ENCODE results near the gene AACS.
"Not testable (repeated sequence)": the region's sequence is repeated elsewhere in the genome, so short reads cannot be mapped to it uniquely, and the experiment has no call there.

The AACS gene

GRCh38 chr12:125128439-125129178 lies 63.4 kb downstream of the AACS start:
- DNase-seq: no peak

DNA sequence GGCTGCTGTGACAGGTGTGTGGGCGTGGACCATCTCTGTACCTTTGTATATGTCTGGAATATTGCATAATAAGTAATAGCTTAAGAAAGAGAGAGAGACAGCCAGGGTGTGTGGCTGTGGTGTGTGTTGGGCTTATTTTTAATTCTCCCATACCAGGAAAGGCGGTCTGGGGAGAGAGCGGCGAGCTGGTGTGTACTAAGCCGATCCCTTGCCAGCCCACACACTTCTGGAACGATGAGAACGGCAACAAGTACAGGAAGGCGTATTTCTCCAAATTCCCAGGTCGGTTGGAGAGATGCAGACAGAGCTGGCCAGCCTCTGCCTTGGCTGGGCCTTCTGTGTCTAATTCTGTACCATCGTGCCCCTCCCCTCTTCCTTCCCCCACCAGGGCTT lies 63.9 kb downstream of the AACS start:
- no peak for DNase-seq

GRCh38 chr12:125129591-125130255 lies 64.5 kb downstream of the AACS start:
- no peak for DNase-seq

GRCh38 chr12:125131958-125132357 lies 66.7 kb downstream of the AACS start:
- no peak for DNase-seq

GRCh38 chr12:125132698-125133400 lies 67.6 kb downstream of the AACS start:
- no peak for DNase-seq

DNA sequence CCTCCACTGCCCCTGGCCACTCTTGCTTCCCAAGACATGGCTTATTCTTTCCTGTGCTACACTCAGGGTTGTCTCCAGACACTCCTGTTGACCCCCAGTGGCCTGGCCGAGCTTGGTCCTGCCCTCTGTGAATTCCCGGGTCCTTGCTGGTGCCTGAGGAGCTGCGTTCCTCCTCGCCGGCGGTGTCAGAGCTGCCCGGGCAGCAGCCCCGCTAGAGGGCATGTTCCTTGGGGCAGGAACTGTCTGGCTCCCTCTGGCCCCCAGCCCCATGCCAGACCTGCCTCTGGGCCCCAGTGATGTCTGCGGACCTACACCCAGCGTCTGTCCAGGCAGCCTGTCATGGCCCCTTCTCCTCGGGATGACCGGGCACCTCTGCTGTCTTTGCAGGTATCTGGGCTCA lies 68.4 kb downstream of the AACS start:
- no peak for DNase-seq

- no peak for DNase-seq
Observed at GRCh38 chr12:125134576-125134975, 69.3 kb downstream of the AACS start.

GRCh38 chr12:125135906-125136305 lies 70.7 kb downstream of the AACS start:
- no peak for DNase-seq

DNA sequence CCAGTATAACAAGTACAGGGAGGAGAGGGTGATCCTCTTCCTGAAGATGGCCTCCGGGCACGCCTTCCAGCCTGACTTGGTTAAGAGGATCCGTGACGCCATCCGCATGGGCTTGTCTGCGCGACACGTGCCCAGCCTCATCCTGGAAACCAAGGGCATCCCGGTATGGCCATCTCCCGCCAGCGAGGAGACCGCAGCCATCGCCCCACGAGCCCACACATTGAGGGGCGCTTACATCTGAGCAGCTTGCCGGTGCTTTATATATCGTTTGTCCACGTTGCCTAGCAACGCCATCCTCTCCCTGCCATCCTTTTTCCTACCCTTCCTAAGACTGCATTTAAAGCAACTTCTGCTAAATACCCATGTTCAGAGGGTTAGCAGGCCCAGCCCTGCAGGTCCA lies 71.5 kb downstream of the AACS start:
- no peak for DNase-seq

DNA sequence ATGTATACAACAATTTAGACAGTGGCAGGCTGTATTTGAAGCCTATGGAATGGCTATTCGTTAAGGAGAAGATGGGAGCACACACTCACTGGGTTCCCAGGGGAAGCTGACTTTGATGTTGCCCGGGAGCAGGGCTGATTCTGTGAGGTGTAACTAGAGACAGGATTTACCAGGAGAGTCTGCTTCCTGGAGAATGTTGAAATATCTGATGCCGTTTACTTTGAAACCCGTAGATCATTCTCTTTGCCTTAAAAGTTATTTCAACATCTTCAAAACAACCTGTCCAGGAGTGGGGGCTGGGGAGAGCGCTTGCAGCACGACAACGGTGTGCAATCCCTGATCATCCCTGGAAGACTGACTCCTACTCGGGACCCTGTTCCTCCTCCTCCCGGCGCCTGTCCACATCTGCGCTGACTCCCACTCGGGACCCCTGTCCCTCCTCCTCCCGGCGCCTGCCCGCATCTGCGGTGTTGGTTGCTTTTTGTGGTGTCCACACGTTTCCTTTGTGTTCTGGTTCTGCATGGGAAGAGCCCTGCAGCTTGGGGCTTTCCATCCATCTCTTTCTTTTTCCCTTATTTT lies 72.6 kb downstream of the AACS start:
- no peak for DNase-seq

DNA sequence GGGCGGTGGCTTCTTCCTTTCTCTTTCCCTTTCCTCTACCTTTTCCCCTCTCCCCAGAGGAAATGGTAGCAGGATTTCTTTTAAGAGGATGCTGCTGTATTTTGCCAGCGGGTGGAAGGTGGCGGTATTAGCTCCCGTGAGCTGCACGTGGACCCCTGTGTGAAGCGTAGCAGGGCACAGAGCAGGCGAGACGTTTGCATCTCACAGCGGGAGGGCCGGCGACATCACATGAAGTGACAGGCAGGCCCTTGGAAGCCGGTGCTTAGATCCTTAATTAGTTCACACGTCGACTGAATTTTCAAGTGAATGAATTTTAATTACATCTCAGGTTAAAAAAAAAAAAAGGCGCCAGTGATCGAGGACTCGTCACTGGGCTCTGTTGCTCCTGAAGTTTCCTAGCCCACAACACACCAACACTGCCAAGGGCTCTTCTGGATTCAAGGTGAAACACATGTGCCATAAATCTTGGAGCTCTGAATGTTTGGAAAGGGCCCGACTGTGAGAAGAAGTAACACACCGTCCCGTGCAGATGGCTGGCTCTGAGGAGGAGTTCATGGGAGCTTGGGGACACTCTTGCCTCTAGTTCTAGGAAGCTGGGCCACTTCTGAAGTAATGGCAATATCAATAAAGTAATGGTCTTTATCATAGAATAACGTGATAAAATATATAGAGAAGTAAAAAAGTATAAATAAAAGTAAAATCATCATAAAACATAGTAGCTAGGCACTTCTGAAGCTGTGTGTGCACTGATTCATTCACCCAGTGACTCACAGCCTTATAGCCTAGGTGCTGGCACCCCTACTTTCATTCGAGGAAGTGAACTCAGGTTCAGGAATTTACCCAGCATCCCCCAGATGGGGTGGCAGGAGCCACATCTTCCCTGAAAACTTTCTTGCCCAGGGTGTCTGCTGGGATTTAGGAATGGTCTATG lies 75.3 kb downstream of the AACS start:
- no peak for DNase-seq

GRCh38 chr12:125141210-125141573 lies 76.0 kb downstream of the AACS start:
- DNase-seq: not testable (repeated sequence)

- no peak for DNase-seq
Observed at GRCh38 chr12:125142601-125143000, 77.4 kb downstream of the AACS start.

GRCh38 chr12:125143491-125143890 lies 78.3 kb downstream of the AACS start:
- DNase-seq: no peak

- DNase-seq: no peak
Observed at GRCh38 chr12:125145196-125145595, 80.0 kb downstream of the AACS start.

DNA sequence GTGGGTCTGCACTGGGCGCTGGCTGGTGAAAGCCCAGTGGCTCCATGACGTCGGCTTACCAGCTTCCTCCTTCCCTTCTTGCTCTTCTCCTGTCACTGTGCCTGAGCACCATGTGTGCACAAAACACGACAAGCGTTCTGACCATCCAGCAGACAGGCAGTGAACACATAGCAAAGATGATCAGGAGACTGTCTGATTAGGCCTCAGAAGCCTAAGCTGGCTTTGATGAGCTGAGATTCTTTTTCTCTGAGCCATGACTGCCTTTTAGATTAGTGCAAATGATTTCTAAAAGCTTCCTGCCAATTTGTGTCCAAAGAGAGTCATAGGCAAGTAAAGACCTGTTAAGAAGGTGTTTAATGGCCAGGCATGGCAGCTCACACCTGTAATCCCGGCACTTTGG lies 83.1 kb downstream of the AACS start:
- no peak for DNase-seq

DNA sequence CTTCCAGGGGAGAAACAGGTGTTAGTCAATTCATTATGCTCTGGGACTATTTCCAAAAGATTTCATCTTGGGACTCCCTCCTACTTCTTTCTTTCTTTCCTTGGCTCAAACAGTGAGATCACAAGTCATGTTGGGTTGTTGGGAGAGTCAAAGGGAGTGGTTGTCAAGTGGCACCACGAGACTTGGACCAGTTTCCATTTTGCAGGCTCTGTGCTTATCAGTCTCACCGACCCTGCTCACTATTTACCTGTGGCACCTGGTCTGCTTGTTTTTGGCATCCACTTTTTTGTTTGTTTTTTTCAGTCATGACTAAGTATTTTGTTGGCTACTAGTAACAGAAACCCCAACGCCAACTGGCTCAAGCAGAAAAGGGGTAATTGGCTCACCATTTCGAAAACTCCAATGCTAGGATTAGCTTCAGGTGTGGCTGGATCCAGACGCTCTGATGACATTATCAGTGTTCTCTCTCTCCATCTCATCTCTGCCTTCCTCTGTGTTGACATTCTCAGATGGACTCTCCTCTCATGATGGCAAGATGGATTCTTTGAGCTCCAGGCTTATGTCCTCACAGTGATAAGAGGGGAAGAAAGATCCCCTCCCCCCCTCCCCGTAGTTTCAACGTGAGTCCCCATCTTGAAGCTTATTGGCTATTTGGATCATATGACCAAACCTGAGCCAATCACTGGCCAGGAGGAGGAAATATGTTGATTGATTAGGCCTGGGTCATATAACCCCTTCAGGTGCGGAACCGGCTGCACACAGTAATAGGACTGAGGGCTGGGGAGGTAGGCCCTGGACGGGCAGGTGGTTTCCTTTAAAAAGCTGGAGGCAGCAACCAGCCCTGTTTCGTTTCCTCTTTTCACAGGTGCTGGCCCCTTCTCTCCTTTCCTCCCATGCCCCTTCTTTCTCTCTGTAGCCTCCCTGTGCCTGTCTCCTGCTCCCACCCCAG lies 84.2 kb downstream of the AACS start:
- no peak for DNase-seq

GRCh38 chr12:125151284-125151683 lies 86.0 kb downstream of the AACS start:
- DNase-seq: no peak

- DNase-seq: no peak
Observed at GRCh38 chr12:125152463-125152862, 87.2 kb downstream of the AACS start.

DNA sequence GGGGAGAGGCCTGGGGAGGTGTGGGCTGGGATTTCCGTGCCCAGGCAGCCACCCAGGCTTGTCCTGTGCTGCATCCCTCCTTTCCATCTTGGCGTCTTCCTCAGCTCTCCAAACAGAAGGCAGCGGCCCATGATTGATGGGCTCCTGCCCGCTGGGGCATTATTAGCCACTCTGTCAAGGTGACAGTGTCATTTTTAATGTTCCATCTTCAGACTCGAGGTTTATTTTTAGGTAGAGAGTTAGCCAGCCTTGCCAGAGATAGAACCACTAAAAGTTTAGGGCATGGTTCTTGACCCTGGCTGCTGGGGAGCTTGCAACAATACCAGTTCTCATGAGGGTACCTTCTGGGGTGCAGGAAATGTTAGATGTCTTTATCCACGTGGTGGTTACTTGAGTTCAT lies 90.1 kb downstream of the AACS start:
- DNase-seq: no peak

DNA sequence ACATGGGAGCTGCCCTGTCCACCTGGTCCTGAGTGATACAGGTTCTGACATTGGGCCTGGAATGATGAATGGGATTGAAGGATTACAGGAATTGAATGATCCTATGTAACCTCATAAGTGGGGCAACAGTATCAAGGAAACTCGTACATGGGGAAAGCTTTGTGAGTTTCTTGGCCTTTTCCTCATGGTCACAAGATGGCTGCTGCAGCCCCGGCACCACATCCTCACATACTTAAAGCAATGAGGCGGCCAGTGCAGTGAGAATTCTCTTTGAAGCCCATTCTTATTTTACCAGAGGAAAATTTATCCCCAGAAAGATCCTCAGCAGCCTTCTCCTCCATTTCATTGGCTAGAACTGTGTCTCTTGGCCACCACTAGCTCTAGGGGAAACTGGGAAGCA lies 91.9 kb downstream of the AACS start:
- no peak for DNase-seq

- DNase-seq: no peak
Observed at GRCh38 chr12:125159702-125160101, 94.5 kb downstream of the AACS start.
